ENCODE results near the gene IQCK.
"Not testable (repeated sequence)": the region's sequence is repeated elsewhere in the genome, so short reads cannot be mapped to it uniquely, and the experiment has no call there.

IQCK gene

GRCh38 chr16:19678804-19679203 lies 39.3 kb upstream of the IQCK start:
- no peaks in the 10 kb centered on the region for H3K9me3 ChIP-seq (ENCODE audit: severe bottlenecking)
- H3K27ac ChIP-seq (ENCODE audit: poor library complexity, severe bottlenecking) = no peak overlapping the region
- H3K4me3 ChIP-seq (ENCODE audit: severe bottlenecking) = no peak overlapping the region
- H3K36me3 ChIP-seq (ENCODE audit: low read depth) = peaks cover 7% of the 10 kb centered on the region; the same call in 1 of the 2 replicates
- H3K27me3 ChIP-seq (ENCODE audit: insufficient read depth, poor library complexity, severe bottlenecking) = no peaks in the 10 kb centered on the region
- DNase-seq (ENCODE audit: low spot score) (no peak), ATAC-seq (ENCODE audit: low read depth) (no peak)
- TF ChIP-seq, protein P1, sequence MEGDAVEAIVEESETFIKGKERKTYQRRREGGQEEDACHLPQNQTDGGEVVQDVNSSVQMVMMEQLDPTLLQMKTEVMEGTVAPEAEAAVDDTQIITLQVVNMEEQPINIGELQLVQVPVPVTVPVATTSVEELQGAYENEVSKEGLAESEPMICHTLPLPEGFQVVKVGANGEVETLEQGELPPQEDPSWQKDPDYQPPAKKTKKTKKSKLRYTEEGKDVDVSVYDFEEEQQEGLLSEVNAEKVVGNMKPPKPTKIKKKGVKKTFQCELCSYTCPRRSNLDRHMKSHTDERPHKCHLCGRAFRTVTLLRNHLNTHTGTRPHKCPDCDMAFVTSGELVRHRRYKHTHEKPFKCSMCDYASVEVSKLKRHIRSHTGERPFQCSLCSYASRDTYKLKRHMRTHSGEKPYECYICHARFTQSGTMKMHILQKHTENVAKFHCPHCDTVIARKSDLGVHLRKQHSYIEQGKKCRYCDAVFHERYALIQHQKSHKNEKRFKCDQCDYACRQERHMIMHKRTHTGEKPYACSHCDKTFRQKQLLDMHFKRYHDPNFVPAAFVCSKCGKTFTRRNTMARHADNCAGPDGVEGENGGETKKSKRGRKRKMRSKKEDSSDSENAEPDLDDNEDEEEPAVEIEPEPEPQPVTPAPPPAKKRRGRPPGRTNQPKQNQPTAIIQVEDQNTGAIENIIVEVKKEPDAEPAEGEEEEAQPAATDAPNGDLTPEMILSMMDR (IDR thresholded peaks at IDR 0.05; ENCODE audit: poor library complexity, severe bottlenecking) = no peak
- no peaks in the 10 kb centered on the region for H3K4me1 ChIP-seq (ENCODE audit: insufficient read depth, poor library complexity, severe bottlenecking)

DNA sequence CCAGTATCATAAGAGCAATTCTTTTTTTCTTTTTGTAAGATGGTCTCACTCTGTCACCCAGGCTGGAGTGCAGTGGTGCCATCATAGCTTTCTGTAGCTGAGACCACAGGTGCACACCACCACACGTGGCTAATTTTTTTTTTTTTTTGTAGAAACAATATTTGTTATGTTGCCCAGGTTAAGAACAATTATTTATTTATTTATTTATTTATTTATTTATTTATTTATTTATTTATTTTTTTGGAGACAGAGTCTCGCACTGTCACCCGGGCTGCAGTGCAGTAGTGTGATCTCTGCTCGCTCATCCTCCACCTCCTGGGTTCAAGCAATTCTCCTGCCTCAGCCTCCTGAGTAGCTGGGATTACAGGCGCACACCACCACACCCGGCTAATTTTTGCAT lies 38.8 kb upstream of the IQCK start:
- not testable (repeated sequence) for H3K4me1 ChIP-seq (ENCODE audit: insufficient read depth, poor library complexity, severe bottlenecking); H3K36me3 ChIP-seq (ENCODE audit: low read depth); H3K27me3 ChIP-seq (ENCODE audit: insufficient read depth, poor library complexity, severe bottlenecking); H3K9me3 ChIP-seq (ENCODE audit: severe bottlenecking); H3K4me3 ChIP-seq (ENCODE audit: severe bottlenecking); DNase-seq (ENCODE audit: low spot score); ATAC-seq (ENCODE audit: low read depth); H3K27ac ChIP-seq (ENCODE audit: poor library complexity, severe bottlenecking)

- Histone ChIP-seq H3K4me3 (ENCODE audit: severe bottlenecking) (no peak overlapping the region), H3K27ac (ENCODE audit: poor library complexity, severe bottlenecking) (no peak overlapping the region), H3K36me3 (ENCODE audit: low read depth) (peaks cover 9% of the 10 kb centered on the region; the same call in 1 of the 2 replicates), H3K27me3 (ENCODE audit: insufficient read depth, poor library complexity, severe bottlenecking) (no peaks in the 10 kb centered on the region), H3K4me1 (ENCODE audit: insufficient read depth, poor library complexity, severe bottlenecking) (no peaks in the 10 kb centered on the region), H3K9me3 (ENCODE audit: severe bottlenecking) (no peaks in the 10 kb centered on the region)
- TF ChIP-seq, protein P1 (IDR thresholded peaks at IDR 0.05; ENCODE audit: poor library complexity, severe bottlenecking) = no peak
- ATAC-seq (ENCODE audit: low read depth) (no peak), DNase-seq (ENCODE audit: low spot score) (no peak)
Observed at GRCh38 chr16:19680881-19681340, 37.2 kb upstream of the IQCK start.

DNA sequence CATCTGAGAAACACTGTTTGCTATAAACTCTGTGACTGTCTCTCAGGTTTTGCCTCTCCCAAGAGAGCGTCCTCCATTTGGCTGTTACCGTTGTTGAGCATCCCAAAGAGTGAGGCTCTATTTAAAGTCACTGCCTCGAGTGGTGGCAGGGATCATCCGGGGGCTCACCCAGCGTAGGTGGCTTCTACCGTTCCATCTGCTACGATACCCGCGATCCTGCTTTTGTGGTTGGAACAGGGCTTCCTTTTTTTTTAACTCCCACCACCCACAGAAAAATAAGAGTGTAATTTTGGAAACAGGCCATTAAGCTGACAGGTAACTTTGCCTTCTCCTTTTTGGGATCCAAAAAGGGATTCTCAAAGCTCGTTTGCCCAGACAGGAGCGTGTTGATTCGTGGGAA lies 36.4 kb upstream of the IQCK start:
- Histone ChIP-seq H3K4me1 (ENCODE audit: insufficient read depth, poor library complexity, severe bottlenecking) (no peaks in the 10 kb centered on the region), H3K4me3 (ENCODE audit: severe bottlenecking) (no peak overlapping the region), H3K27ac (ENCODE audit: poor library complexity, severe bottlenecking) (no peak overlapping the region), H3K9me3 (ENCODE audit: severe bottlenecking) (no peaks in the 10 kb centered on the region), H3K36me3 (ENCODE audit: low read depth) (peaks cover 9% of the 10 kb centered on the region; the same call in 1 of the 2 replicates), H3K27me3 (ENCODE audit: insufficient read depth, poor library complexity, severe bottlenecking) (no peaks in the 10 kb centered on the region)
- ATAC-seq (ENCODE audit: low read depth) (no peak), DNase-seq (ENCODE audit: low spot score) (no peak)
- TF ChIP-seq, protein P1 (IDR thresholded peaks at IDR 0.05; ENCODE audit: poor library complexity, severe bottlenecking) = no peak

DNA sequence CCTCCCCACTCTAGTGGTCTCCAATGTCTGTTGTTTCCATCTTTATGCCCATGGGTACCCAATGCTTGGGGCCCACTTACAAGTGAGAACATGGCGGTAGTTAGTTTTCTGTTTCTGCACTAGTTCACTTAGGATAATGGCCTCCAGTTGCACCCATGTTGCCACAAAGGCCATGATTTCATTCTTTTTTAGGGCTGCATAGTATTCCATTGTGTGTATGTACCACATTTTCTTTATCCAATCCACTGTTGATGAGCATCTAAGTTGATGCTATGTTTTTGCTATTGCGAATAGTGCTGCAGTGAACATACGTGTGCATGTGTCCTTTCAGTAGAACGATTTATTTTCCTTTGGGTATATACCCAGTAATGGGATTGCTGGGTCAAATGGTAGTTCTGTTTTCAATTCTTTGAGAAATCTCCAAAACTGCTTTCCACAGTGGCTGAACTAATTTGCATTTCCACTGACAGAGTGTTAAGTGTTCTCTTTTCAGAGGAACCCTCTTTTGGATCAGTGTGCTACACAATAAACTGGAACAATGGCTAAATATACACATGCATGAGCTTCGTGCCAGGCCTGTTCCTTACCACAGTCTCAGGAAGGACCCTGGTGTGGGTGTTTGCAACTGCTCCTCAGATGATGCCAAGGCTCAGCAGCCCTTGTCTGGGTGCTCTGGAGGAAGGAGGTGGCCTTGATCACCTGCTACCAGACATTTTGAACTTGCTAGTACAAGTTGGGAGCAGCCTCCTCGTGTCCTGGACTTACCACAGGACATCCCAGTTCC lies 34.4 kb upstream of the IQCK start:
- TF ChIP-seq, protein P1 (IDR thresholded peaks at IDR 0.05; ENCODE audit: poor library complexity, severe bottlenecking) = no peak
- H3K27ac ChIP-seq (ENCODE audit: poor library complexity, severe bottlenecking) = no peak overlapping the region
- no peak overlapping the region for H3K4me3 ChIP-seq (ENCODE audit: severe bottlenecking)
- H3K27me3 ChIP-seq (ENCODE audit: insufficient read depth, poor library complexity, severe bottlenecking) = no peaks in the 10 kb centered on the region
- H3K36me3 ChIP-seq (ENCODE audit: low read depth) = peaks cover 9% of the 10 kb centered on the region; the same call in 1 of the 2 replicates
- no peak for ATAC-seq (ENCODE audit: low read depth)
- no peak for DNase-seq (ENCODE audit: low spot score)
- H3K9me3 ChIP-seq (ENCODE audit: severe bottlenecking) = no peaks in the 10 kb centered on the region
- no peaks in the 10 kb centered on the region for H3K4me1 ChIP-seq (ENCODE audit: insufficient read depth, poor library complexity, severe bottlenecking)

Data from RWPE2 (cell line).